Large intestine (tissue), 3 donors: ENCODE data around the gene TBXAS1. TPM values are rescaled to one million over a fixed set of nuclear protein-coding genes. Genes with fewer than 3 reads are reported as not detected.

Experiments
- DNase-seq, 2 donors: peaks; one replicate each; pipeline versions ENCODE4 v3.0.0 to v3.0.0-alpha.2; 2013
- H3K27ac ChIP-seq: one replicate; pipeline ENCODE4 v1.5.1; 2013; ENCODE audit warnings: low read length
- H3K27me3 ChIP-seq: 2 replicates; pipeline ENCODE4 v1.6.1; 2013; ENCODE audit warnings: low read length; ENCODE audit not compliant: control insufficient read depth, insufficient read depth
- H3K36me3 ChIP-seq: 2 replicates; pipeline ENCODE4 v1.6.1; 2013; ENCODE audit warnings: low read length; ENCODE audit not compliant: control insufficient read depth, insufficient read depth
- H3K4me1 ChIP-seq: one replicate; pipeline ENCODE4 v1.6.1; 2013; ENCODE audit warnings: low read length; ENCODE audit not compliant: control insufficient read depth, insufficient read depth
- H3K4me3 ChIP-seq: one replicate; pipeline ENCODE4 v1.5.1; 2013; ENCODE audit warnings: low read length
- H3K9me3 ChIP-seq: one replicate; pipeline ENCODE4 v1.6.1; 2013; ENCODE audit warnings: mild to moderate bottlenecking, low read depth, low read length, moderate library complexity; ENCODE audit not compliant: control insufficient read depth
- WGBS: methylation state at CpG from one replicate; pipeline ENCODE4 v1.1.5; 2013; ENCODE audit warnings: low lambda C conversion rate; ENCODE audit not compliant: insufficient coverage; 5-methylcytosine and 5-hydroxymethylcytosine counted together
- polyA plus RNA-seq: library from polyadenylated mRNA; unstranded; fragments of 120-200 nt; gene quantifications from one replicate; pipeline ENCODE4 v1.2.1, GENCODE V29; 2013

The TBXAS1 gene
- polyA plus RNA-seq, 1 donor, result 9.6 TPM

DNA sequence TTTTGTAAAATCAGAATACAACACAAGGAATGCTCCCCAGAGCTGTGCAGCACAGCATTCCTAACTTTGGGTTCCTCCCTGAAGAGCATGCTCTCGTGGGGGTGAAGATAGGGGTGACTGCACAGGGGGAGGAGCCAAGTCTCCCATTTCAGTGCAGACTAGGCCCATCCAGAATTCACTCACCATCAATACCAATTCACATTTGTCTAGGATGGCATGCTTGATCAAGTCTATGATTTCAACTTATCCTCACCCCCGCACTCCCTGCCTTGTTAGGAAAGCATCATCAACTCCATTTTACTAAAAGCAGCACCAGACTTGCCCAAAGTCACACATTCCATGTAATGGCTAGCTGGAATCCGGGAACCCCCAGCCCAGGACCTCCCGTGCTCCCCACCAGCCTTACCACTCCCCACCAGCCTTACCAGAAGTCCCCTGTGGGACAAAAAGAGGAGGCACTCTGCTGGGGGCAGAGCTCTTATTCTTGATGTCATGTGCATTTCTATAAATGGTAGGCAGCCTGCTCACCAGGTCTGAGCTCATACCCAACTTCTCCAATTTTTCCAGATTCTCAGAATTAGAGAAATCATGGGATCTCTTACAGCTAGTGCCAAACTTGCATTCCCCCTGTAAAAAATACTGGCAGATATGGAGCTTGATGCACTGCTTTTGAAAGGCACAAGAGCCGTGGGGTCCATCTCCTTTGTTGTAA lies 227.5 kb downstream of the TBXAS1 start:
- WGBS, result no CpG with 5 or more reads among the region's 5 CpGs
- no peak for DNase-seq
- H3K4me3 ChIP-seq, result no peak overlapping the region
- peaks cover 39% of the 10 kb centered on the region for H3K36me3 ChIP-seq
- no peak overlapping the region for H3K27ac ChIP-seq
- no peaks in the 10 kb centered on the region for H3K9me3 ChIP-seq
- H3K27me3 ChIP-seq, result no peaks in the 10 kb centered on the region
- H3K4me1 ChIP-seq, result peaks cover 9% of the 10 kb centered on the region

DNA sequence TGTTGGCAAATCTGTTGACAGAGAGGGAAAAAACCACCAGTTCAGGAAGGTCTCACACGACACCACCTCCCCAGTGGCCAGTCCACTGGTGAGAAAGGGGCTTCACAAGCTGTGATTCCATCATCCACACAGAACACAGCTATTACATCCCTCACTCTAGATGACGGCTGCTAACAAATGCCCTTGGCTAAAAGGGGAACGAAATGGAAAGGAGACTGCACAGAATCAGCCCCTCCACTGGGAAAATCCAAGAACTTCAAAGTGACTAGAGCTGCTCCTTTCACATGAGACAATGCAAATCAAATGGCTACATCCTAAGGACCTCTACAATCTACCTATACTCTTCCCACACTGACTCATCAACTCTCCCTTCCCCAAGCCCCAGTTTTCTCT lies 228.1 kb downstream of the TBXAS1 start:
- 100% methylated on average over 1 of the region's 3 CpGs for WGBS
- Histone ChIP-seq H3K27me3 (no peaks in the 10 kb centered on the region), H3K4me1 (peaks cover 9% of the 10 kb centered on the region), H3K27ac (no peak overlapping the region), H3K9me3 (no peaks in the 10 kb centered on the region), H3K4me3 (no peak overlapping the region), H3K36me3 (peaks cover 35% of the 10 kb centered on the region)
- no peak for DNase-seq

DNA sequence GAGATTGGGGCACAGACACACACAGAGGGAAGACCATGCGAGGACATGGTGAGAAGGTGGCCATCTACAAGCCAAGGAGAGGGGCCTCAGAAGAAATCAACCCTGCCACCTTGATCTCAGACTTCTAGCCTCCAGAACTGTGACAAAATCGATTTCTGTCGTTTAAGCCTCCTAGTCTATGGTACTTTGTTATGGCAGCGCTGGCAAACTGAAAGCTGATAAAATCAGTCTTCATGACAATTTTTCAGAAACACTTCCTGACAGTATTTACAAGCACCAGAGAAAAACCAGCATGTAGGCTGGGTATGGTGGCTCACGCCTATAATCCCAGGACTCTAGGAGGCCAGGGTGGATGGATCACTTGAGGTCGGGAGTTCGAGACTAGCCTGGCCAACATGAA lies 229.5 kb downstream of the TBXAS1 start:
- H3K27ac ChIP-seq, result no peak overlapping the region
- 100% methylated on average over 1 of the region's 7 CpGs for WGBS
- H3K27me3 ChIP-seq, result no peaks in the 10 kb centered on the region
- peaks cover 9% of the 10 kb centered on the region for H3K4me1 ChIP-seq
- peaks cover 32% of the 10 kb centered on the region for H3K36me3 ChIP-seq
- no peak overlapping the region for H3K4me3 ChIP-seq
- DNase-seq, result no peak
- no peaks in the 10 kb centered on the region for H3K9me3 ChIP-seq

DNA sequence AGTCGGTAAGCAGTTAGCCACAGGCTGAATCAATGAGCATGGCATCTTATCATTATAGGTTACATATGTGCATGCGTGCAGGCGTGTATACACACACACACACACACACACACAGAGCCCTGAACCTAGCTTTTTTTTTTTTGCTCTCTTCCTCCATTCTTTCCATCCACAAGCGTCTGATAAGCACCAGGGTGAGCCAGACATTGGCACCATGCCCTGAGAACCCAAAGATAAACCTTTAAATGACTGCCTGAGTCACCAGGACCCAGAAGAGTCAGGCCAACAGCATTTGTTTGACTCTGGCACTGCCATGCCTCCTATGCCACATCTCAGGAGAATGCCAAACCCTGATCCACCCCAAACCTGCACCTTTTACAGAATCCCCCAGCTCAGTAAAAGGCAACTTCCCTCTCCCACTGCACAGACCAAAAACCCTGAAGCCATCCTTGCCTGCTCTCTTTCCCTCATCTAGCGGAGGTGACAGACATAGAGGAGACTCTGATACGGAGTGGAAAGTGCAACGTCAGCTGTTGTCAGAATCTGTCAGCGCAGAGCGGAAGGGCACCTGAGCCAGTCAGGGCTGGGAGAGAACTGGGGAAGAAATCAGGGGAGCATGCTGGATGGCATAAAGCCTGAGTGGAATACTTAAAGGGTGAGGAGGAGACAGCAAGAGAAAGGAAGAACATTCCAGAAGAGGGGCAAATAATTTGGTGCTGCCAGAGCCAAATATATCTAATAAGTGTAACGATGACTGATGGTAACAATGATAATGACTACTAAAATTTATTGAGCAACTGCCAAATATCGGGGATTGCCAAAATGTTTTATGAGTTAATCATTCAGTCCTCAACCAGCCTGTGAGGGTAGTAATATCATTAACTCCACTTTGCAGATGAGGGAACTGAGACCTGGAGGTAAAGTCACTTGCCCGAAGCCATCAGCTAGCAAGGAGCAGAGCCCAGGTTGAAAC lies 230.5 kb downstream of the TBXAS1 start:
- H3K4me3 ChIP-seq, result no peak overlapping the region
- 79% methylated on average over 5 of the region's 12 CpGs for WGBS
- H3K27ac ChIP-seq, result no peak overlapping the region
- H3K4me1 ChIP-seq, result peaks cover 9% of the 10 kb centered on the region
- H3K27me3 ChIP-seq, result no peaks in the 10 kb centered on the region
- no peaks in the 10 kb centered on the region for H3K9me3 ChIP-seq
- peak; percentile 57 to 79 for DNase-seq
- H3K36me3 ChIP-seq, result peaks cover 27% of the 10 kb centered on the region

DNA sequence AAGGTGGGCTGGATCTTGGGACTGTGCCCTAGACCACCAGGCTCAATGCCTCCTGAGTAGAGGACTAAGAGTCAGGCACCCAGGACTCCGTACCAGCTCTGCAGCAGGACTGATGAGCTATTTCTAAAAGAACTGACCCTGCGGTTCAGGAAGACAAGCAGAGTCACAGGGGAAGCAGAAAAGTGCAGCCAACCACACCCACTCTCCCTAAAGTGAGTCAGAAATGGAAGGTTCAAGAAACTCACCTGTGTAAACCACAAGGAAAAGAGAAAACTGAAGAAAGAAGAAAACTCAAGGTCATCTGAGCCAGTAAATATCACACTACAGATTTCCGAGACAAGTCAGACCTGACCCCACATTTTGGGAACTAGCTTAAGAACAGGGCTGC lies 231.2 kb downstream of the TBXAS1 start:
- Histone ChIP-seq H3K27ac (no peak overlapping the region), H3K9me3 (no peaks in the 10 kb centered on the region), H3K36me3 (peaks cover 22% of the 10 kb centered on the region), H3K27me3 (no peaks in the 10 kb centered on the region), H3K4me1 (peaks cover 9% of the 10 kb centered on the region), H3K4me3 (no peak overlapping the region)
- DNase-seq, result no peak
- no CpG with 5 or more reads among the region's 3 CpGs for WGBS

DNA sequence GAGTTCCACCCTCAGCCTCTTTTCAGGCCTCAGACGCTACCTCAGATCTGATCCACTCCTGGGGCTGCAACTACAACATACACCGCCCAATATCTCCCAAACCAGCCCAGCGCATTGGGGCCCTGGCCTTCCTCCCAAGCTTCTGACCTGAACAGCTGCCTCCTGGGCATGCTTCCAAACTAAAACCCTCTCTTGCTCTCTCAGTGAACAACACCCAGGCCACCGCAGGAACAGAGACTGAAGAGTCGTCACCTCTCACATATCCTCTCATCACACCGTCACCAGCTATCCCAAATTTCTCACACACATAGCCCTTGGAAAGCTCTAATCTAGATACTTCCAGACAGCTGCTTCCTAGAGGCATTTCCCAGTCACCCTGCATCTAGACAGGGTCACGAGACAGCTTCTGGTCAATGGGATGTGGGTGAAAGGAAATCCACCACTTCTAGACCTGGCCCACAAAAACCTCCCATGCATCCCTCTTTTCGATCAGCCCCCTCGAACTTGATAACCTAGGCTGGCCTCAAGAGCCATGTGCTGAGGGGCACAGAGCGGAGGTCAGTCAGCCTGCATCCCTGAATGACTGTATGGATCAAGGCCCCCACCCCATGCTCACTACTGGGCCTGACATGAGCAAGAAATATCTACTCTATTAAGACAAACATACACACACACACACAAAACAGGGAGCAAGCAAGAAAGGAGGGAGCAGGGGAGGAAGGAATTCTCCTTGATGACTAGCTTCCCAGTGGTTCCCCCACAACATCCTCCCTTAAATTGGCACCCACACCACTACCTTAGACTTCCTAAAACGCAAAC lies 231.9 kb downstream of the TBXAS1 start:
- WGBS, result no CpG with 5 or more reads among the region's 11 CpGs
- Histone ChIP-seq H3K4me3 (no peak overlapping the region), H3K36me3 (peaks cover 19% of the 10 kb centered on the region), H3K9me3 (no peaks in the 10 kb centered on the region), H3K4me1 (peaks cover 9% of the 10 kb centered on the region), H3K27me3 (no peaks in the 10 kb centered on the region), H3K27ac (peak overlapping the region; percentile 5)
- DNase-seq, result peak in 1 of 2 donors; percentile 37

DNA sequence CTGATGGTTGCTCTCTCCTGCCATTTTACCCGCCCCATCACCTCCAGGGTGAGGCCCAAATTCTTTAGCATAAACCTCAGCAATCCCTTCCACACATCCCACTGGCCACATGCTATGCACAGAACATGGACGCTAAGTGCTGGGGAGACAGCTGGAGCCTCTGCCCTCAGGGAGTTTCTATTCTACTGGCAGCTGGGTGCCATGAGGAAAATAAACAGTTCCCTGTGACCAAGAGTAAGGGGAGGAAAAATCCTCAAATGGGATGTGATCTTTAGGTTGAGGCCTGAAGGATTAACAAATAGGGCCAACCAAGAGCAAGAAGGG lies 232.5 kb downstream of the TBXAS1 start:
- peak overlapping the region; percentile 70 for H3K4me3 ChIP-seq
- H3K4me1 ChIP-seq, result peaks cover 9% of the 10 kb centered on the region
- peaks cover 13% of the 10 kb centered on the region for H3K36me3 ChIP-seq
- H3K27me3 ChIP-seq, result no peaks in the 10 kb centered on the region
- no CpG with 5 or more reads among the region's 2 CpGs for WGBS
- no peaks in the 10 kb centered on the region for H3K9me3 ChIP-seq
- peak overlapping the region; percentile 5 for H3K27ac ChIP-seq
- peak in 1 of 2 donors; percentile 23 for DNase-seq

DNA sequence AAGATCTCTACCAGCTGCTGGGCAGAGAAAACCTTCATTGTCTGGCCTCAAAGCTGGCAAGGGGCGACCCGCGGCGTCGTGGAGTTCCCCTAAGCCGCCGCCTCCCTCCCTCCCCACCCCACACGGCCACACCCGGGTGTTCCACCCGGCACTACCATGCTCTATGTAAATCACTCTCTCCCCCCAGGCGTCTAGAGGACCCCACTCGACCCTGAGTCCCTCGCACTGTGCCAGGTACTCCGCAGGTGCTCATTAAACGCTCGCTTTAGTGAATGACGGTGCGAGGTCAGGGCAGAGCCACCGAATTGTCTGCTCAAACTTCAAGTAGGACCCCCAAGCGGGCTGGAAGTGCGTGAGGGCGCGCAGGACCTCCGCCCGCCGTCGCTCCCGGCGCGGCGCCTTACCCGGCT lies 233.1 kb downstream of the TBXAS1 start:
- Histone ChIP-seq H3K27ac (peak overlapping the region; percentile 60), H3K36me3 (peaks cover 7% of the 10 kb centered on the region), H3K4me3 (peak overlapping the region; percentile 70), H3K9me3 (peaks cover 4% of the 10 kb centered on the region), H3K4me1 (peaks cover 9% of the 10 kb centered on the region), H3K27me3 (no peaks in the 10 kb centered on the region)
- no peak for DNase-seq
- no CpG with 5 or more reads among the region's 32 CpGs for WGBS

DNA sequence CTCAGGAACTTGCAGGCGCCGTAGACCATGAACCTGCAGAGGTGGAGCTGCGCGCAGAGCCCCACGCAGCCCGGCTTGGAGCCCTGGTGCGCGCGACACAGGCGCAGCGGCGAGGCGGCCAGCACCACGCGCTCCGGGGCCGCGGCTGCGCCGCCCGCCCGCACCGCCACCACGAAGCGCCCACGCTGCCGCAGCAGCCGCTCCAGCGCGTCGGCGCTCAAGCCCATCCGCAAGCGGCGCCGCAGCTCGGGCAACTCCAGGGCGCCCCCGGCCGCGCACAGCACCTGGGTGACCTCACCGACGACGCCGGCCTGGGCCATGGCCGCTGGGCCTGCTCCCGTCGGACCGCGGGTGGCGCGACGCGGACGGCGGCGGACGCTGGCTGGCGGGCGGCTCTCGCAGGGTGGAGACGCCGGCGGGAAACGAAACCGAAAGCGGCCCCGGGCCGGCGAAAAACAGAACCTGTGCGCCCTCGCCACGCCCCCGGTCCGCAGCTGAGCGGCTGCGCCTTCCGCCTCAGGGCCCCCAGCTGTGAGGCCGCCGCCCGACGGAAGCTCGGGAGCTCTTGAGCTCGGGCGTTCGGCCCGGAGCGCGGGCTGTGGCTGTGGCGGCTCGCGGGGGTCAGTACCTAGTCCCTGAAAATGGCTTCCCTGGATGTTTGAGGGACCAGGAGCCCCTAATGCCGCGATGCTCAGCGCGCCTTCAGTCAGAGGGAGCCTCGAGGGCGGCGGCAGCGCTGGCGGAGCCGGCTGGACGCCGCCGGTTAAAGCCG lies 233.7 kb downstream of the TBXAS1 start, which contains the start of gene PARP12:
PARP12 (minus strand) TSS at position 424 of the 772 bp plus-strand sequence; CDS start at position 320, 104 bp downstream.
- peak within 1 kb of the TSS; percentile 81 for H3K4me3 ChIP-seq
- DNase-seq, result peak; percentile 90 to 97
- H3K36me3 ChIP-seq, result peaks cover 2% of the 10 kb centered on the region
- H3K9me3 ChIP-seq, result peaks cover 4% of the 10 kb centered on the region
- H3K4me1 ChIP-seq, result peaks cover 9% of the 10 kb centered on the region
- H3K27ac ChIP-seq, result peak within 1 kb of the TSS; percentile 95
- no CpG with 5 or more reads among the region's 106 CpGs for WGBS
- no peaks in the 10 kb centered on the region for H3K27me3 ChIP-seq
